Fibroblast of the aortic adventitia (primary cell): Measurements from ENCODE around the gene CYP24A1. TPM values are rescaled to one million over a fixed set of nuclear protein-coding genes. Genes with fewer than 3 reads are reported as not detected.
"Not testable (repeated sequence)": the region's sequence is repeated elsewhere in the genome, so short reads cannot be mapped to it uniquely, and the experiment has no call there.

Experiments
- DNase-seq: peaks from one replicate; pipeline ENCODE4 v3.0.0-alpha.2; 2010; ENCODE audit warnings: low read depth
- H3K4me3 ChIP-seq: 2 replicates; pipeline ENCODE4 v1.5.1; 2011; ENCODE audit warnings: low read depth, mild to moderate bottlenecking, control low read depth, low read length, moderate library complexity
- CTCF ChIP-seq: IDR thresholded peaks from 2 replicates; pipeline ENCODE4 v1.5.1; 2011; ENCODE audit warnings: mild to moderate bottlenecking, low read length, control low read depth, inconsistent platforms; ENCODE audit not compliant: insufficient read depth
- total RNA-seq: library from RNA; depleted of rRNA; stranded (reverse); fragments of >200 nt; gene quantifications from 2 replicates; pipeline ENCODE4 v1.2.3, GENCODE V29; 2012; ENCODE audit warnings: low replicate concordance

CYP24A1 gene
- total RNA-seq, 1 donor, result not detected

- no peak for TF ChIP-seq CTCF
- DNase-seq, result peak; percentile 47
- no peak overlapping the region for H3K4me3 ChIP-seq
These were observed 39.2 kb downstream of the CYP24A1 start for GRCh38 chr20:54134445-54135220.

GRCh38 chr20:54133434-54134427 lies 40.1 kb downstream of the CYP24A1 start:
- TF ChIP-seq CTCF, result no peak
- no peak for DNase-seq
- no peak overlapping the region for H3K4me3 ChIP-seq

- no peak for TF ChIP-seq CTCF
- peak; percentile 98 for DNase-seq
- H3K4me3 ChIP-seq, result no peak overlapping the region
These were observed 41.0 kb downstream of the CYP24A1 start for GRCh38 chr20:54132612-54133433.

- no peak for DNase-seq
- no peak overlapping the region for H3K4me3 ChIP-seq
- no peak for TF ChIP-seq CTCF
These were observed 41.8 kb downstream of the CYP24A1 start for GRCh38 chr20:54131675-54132611.

- DNase-seq, H3K4me3 ChIP-seq: not testable (repeated sequence)
These were observed 42.7 kb downstream of the CYP24A1 start for GRCh38 chr20:54131125-54131524.

- no peak for TF ChIP-seq CTCF
- no peak for DNase-seq
- no peak overlapping the region for H3K4me3 ChIP-seq
These were observed 44.4 kb downstream of the CYP24A1 start for GRCh38 chr20:54129350-54129749.
